Testis (tissue), 2 donors: ENCODE data around the gene RPTOR.

ENCODE experiments used
- POLR2A ChIP-seq: fragments of 450-650 bp; IDR thresholded peaks from one replicate; pipeline ENCODE4 v1.6.1; 2017; ENCODE audit warnings: antibody characterized with exemption, mild to moderate bottlenecking, moderate library complexity
- TF ChIP-seq, protein P1 (sequence below), 3 experiments: fragments of 450-650 bp in 2 of 3; fragments of 200-600 bp in 1 of 3; sonication (generic) in 1 of 3; IDR thresholded peaks; one replicate each; pipeline ENCODE4 v1.5.1; 2016 to 2019; ENCODE audit warnings: antibody characterized with exemption in 3 of 3, mild to moderate bottlenecking in 2 of 3, moderate library complexity in 1 of 3

DNA sequence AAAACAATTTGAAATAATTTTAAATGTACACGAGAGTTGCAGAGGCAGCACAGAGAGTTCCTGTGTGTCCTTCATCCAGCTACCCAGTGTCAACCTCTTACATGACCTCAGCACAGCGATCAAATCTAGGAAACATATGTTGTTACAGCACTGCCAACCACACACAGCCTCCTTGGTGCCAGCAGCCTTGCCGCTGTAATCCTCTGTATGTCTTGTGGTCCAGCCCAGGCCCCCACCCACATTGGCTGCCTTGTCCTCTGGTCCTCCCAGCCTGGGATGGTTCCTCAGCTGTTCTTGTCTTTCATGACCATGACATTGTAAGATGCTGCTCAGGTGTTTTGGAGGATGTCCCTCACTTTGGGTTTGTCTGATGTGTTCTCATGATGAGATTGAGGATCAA lies 178.0 kb downstream of the RPTOR start:
- TF ChIP-seq, protein P1, sequence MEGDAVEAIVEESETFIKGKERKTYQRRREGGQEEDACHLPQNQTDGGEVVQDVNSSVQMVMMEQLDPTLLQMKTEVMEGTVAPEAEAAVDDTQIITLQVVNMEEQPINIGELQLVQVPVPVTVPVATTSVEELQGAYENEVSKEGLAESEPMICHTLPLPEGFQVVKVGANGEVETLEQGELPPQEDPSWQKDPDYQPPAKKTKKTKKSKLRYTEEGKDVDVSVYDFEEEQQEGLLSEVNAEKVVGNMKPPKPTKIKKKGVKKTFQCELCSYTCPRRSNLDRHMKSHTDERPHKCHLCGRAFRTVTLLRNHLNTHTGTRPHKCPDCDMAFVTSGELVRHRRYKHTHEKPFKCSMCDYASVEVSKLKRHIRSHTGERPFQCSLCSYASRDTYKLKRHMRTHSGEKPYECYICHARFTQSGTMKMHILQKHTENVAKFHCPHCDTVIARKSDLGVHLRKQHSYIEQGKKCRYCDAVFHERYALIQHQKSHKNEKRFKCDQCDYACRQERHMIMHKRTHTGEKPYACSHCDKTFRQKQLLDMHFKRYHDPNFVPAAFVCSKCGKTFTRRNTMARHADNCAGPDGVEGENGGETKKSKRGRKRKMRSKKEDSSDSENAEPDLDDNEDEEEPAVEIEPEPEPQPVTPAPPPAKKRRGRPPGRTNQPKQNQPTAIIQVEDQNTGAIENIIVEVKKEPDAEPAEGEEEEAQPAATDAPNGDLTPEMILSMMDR (IDR thresholded peaks at IDR 0.05): no peak
- no peak for TF ChIP-seq POLR2A
